Measurements from ENCODE around the gene PRDX5.
"Not testable (repeated sequence)": the region's sequence is repeated elsewhere in the genome, so short reads cannot be mapped to it uniquely, and the experiment has no call there.

The PRDX5 gene

GRCh38 chr11:64304032-64304315 is 13.9 kb upstream of the PRDX5 start:
- Histone ChIP-seq H3K4me3 (peak overlapping the region; percentile 99), H3K27ac (peak overlapping the region in 1 of 2 donors; percentile 94)
- TF ChIP-seq CTCF (IDR thresholded peaks at IDR 0.05): no peak
- no peak for DNase-seq (ENCODE audit: low spot score)

DNA sequence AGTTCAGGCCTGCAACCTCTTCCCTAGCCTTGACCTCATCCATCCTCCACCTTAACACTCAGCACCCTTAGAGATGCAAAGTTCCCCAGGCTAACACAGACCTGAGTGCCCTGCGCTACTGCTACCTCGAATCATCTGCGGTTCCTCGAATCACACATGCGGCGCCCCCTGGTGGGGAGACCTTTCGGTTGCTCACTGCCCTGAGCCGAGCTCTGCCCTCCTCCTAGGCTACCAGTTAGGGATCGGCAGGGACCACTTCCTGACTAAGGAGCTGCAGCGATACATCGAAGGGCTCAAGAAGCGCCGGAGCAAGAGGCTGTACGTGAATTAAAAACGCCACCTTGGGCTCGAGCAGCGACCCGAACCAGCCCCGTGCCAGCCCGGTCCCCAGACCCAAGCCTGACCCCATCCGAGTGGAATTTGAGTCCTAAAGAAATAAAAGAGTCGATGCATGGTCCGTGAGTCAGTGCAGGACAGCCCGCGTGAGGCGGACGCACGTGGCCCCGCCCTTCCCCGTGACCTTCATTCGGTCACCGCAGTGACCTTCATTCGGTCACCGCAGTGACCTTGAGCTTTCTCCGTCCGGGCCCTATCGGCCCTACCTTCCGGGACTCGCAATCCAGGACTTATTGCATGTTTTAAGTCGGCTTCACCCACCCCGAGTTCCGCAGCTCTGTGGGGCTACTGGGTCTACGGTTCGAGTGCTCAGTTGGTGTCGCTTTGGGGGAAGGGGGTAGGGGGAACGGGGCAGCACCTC is 13.4 kb upstream of the PRDX5 start:
- peak; percentile 93 for DNase-seq (ENCODE audit: low spot score)
- peak overlapping the region; percentile 99 for H3K4me3 ChIP-seq
- peak; percentile 55 for TF ChIP-seq CTCF (IDR thresholded peaks at IDR 0.05)
- H3K27ac ChIP-seq: peak overlapping the region; percentile 83 to 94

GRCh38 chr11:64305075-64305690 is 12.7 kb upstream of the PRDX5 start, which contains the start of gene ESRRA:
Gene ESRRA, plus strand, starts transcription at chr11:64305524. Its CDS starts 1,656 bp downstream, at chr11:64307180.
- Histone ChIP-seq H3K4me3 (peak within 1 kb of the TSS; percentile 99), H3K27ac (peak within 1 kb of the TSS; percentile 83 to 97)
- DNase-seq (ENCODE audit: low spot score): peak; percentile 99
- TF ChIP-seq CTCF (IDR thresholded peaks at IDR 0.05): no peak

DNA sequence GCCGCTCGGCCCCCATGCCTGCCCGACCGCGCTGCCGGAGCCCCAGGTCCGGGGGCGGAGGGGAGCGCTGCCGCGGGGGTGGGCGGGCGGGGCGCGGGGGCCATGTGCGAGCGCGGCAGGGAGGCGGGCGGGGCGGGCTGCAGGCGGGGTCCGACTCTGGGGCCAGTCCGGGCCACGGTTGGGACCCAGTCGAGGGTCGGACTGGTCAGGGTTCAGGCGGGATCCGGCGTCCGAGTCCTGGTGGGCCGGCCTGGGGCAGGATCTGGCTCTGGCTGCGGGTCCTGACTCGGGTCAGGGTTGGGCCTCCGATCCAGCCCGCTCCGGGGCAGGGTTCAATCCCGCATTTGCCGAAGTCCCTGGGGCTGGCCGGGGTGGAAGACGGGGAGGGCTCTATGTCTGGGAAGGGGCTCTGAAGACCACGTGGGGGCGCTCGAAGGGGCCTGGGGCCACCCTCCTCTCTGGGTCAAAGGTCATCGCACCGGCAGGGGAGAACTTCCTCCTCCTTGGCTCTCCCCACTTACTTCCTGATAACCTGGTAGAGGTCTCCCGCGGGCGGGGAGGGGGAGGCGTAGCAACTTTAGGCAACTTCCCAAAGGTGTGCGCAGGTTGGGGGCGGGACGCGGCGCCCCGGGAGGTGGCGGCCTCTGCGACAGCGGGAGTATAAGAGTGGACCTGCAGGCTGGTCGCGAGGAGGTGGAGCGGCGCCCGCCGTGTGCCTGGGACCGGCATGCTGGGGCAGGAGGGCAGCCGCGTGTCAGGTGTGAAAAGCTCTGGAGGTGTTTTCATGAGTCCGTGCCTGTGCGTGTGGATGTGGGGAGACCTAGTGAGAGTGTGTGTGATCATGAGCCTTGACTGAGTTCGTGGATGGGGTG is 12.0 kb upstream of the PRDX5 start:
- no peak for TF ChIP-seq CTCF (IDR thresholded peaks at IDR 0.05)

GRCh38 chr11:64306563-64306875 is 11.4 kb upstream of the PRDX5 start:
- peak overlapping the region; percentile 99 for H3K4me3 ChIP-seq
- DNase-seq (ENCODE audit: low spot score): no peak
- no peak for TF ChIP-seq CTCF (IDR thresholded peaks at IDR 0.05)
- peak overlapping the region; percentile 58 to 97 for H3K27ac ChIP-seq

More for the DNA sequence above, 12.0 kb upstream of the PRDX5 start:
- no peak for DNase-seq (ENCODE audit: low spot score)
- peak overlapping the region; percentile 99 for H3K4me3 ChIP-seq
- H3K27ac ChIP-seq: peak overlapping the region; percentile 58 to 97

DNA sequence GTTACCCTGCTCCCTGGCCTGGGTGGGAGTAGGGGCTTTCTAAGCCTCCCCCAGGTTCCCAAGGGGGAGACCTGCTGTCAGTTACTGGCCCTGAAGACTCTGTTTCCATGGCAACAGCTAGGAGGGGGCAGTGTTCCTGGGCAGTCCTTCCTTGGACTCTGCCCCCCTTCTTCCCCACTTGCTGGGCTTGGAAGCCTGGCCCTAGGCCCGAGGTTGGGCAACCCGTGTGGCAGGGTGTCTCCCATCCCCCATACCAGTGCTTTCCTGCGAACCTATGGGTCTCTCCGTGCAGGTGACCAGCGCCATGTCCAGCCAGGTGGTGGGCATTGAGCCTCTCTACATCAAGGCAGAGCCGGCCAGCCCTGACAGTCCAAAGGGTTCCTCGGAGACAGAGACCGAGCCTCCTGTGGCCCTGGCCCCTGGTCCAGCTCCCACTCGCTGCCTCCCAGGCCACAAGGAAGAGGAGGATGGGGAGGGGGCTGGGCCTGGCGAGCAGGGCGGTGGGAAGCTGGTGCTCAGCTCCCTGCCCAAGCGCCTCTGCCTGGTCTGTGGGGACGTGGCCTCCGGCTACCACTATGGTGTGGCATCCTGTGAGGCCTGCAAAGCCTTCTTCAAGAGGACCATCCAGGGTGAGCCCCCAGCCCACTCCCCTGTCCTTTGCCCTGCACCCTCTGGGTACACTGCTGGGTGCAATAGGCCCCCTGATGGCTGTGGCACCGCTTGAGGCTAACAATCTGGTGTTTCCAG is 10.9 kb upstream of the PRDX5 start:
- peak overlapping the region; percentile 99 for H3K4me3 ChIP-seq
- H3K27ac ChIP-seq: peak overlapping the region in 1 of 2 donors; percentile 97
- DNase-seq (ENCODE audit: low spot score): no peak
- TF ChIP-seq CTCF (IDR thresholded peaks at IDR 0.05): no peak

- DNase-seq (ENCODE audit: low spot score); H3K27ac ChIP-seq: not testable (repeated sequence)
Observed at GRCh38 chr11:64307795-64308194, 10.1 kb upstream of the PRDX5 start.

More at GRCh38 chr11:64307795-64308194, 10.1 kb upstream of the PRDX5 start:
- H3K4me3 ChIP-seq: not testable (repeated sequence)

All from coronary artery (tissue), 2 donors.